ENCODE results near the gene CPEB4. TPM values are rescaled to one million over a fixed set of nuclear protein-coding genes. Genes with fewer than 3 reads are reported as not detected.
A peak's percentile ranks its signal among the peaks of the same experiment; 100 is the strongest.

Gene CPEB4
- total and polyA plus RNA-seq, 2 of the 4 experiments (the other 2 are of a cell fraction) = 7.8 to 22.6 TPM

- ChIA-PET POLR2A (ENCODE audit: unreplicated experiment) (interaction anchor here (0.7 kb wide), 1 partner anchor 17 kb away, joined by 3 read pairs; no protein-coding TSS in a partner anchor), CTCF (no interaction called here)
- Histone ChIP-seq H3K9me1 (ENCODE audit: insufficient read depth, low read length) (peaks cover 3% of the 10 kb centered on the region; the same call in 1 of the 2 replicates), H2BK120ac (ENCODE audit: low read depth, low read length) (no peak overlapping the region), H3K9me3 (ENCODE audit: control insufficient read depth, insufficient read depth, low read length) (no peaks in the 10 kb centered on the region), H3K4me3 (ENCODE audit: insufficient read depth, low read depth, low read length) (no peak overlapping the region), H3K4ac (ENCODE audit: low read depth, low read length) (no peak overlapping the region), H2BK5ac (ENCODE audit: low read depth, low read length, poor library complexity, severe bottlenecking) (no peak overlapping the region), H2AFZ (replicated peaks; ENCODE audit: low read length, poor library complexity) (no peak overlapping the region), H3K9ac (ENCODE audit: low read depth, low read length) (no peak overlapping the region), H3K4me1 (ENCODE audit: control insufficient read depth, insufficient read depth, low read length) (peaks cover 3% of the 10 kb centered on the region; the same call in 1 of the 2 replicates), H4K20me1 (ENCODE audit: insufficient read depth, low read length) (peaks cover 4% of the 10 kb centered on the region; the same call in 1 of the 2 replicates), H3K18ac (ENCODE audit: low read depth, low read length) (no peak overlapping the region), H2AK9ac (replicated peaks; ENCODE audit: low read depth, low read length, poor library complexity) (no peak overlapping the region), H2AK5ac (ENCODE audit: low read depth, low read length) (no peak overlapping the region), H3K56ac (ENCODE audit: extremely low read depth, insufficient read depth, low read length) (no peak overlapping the region), H4K8ac (ENCODE audit: low read depth in 2 of 2, low read length in 2 of 2) (no peak overlapping the region), H3K23ac (ENCODE audit: low read depth, low read length) (0 out of 2 replicates have a peak overlapping the region, but pooled peaks have one; percentile 59), H3K27me3 (ENCODE audit: control insufficient read depth, insufficient read depth, low read length) (no peaks in the 10 kb centered on the region), H4K91ac (ENCODE audit: insufficient read depth, low read depth, low read length) (no peak overlapping the region), H4K5ac (ENCODE audit: low read depth, low read length) (no peak overlapping the region), H2BK20ac (ENCODE audit: low read depth, low read length) (no peak overlapping the region), H2BK15ac (ENCODE audit: low read depth, low read length) (no peak overlapping the region), H3K27ac (ENCODE audit: insufficient read depth, low read length) (no peak overlapping the region), H3K79me1 (ENCODE audit: low read depth in 1 of 2, low read length in 2 of 2) (peaks cover 16 to 24% of the 10 kb centered on the region in 2 experiments), H3K14ac (replicated peaks; ENCODE audit: low read depth, low read length) (peak overlapping the region; percentile 58; the same call in 1 of the 2 replicates), H3K4me2 (ENCODE audit: low read depth, low read length) (no peak overlapping the region), H3K36me3 (ENCODE audit: control insufficient read depth, insufficient read depth, low read length) (peaks cover 5% of the 10 kb centered on the region)
- peak; percentile 28 for DNase-seq
- TF ChIP-seq FOS (IDR thresholded peaks at IDR 0.05; ENCODE audit: low read depth, low read length) (no peak), RCOR1 (IDR thresholded peaks at IDR 0.05; ENCODE audit: insufficient replicate concordance, low read length) (no peak), BHLHE40 (IDR thresholded peaks at IDR 0.05; ENCODE audit: low read depth, low read length) (no peak), CHD1 (IDR thresholded peaks at IDR 0.05; ENCODE audit: low read depth, low read length) (no peak), POLR2A (IDR thresholded peaks at IDR 0.05; ENCODE audit: low read depth, low read length) (no peak), RAD21 (IDR thresholded peaks at IDR 0.05; ENCODE audit: low read length) (no peak), USF2 (IDR thresholded peaks at IDR 0.05; ENCODE audit: low read depth, low read length) (no peak), CEBPB (IDR thresholded peaks at IDR 0.05; ENCODE audit: low read depth, low read length) (no peak), MXI1 (IDR thresholded peaks at IDR 0.05; ENCODE audit: borderline replicate concordance, low read depth, low read length) (no peak)
- no TSS peak for BruUV-seq (replicated peaks)
- in situ Hi-C loops (cut with MboI; ENCODE audit: low sequenced_read_pairs) (no loop called here), intact Hi-C loops (cut with micrococcal nuclease) (no loop called here), dilution Hi-C loops (cut with HindIII; ENCODE audit: low sequenced_read_pairs, unreplicated experiment) (no loop called here)
- no CpG with 5 or more reads among the region's 3 CpGs for WGBS, 2 experiments (ENCODE audit: extremely low coverage in 2 of 2, insufficient read length in 1 of 2)
- no peak for ATAC-seq (ENCODE audit: low read depth)
Observed at GRCh38 chr5:173907686-173908371, 19.7 kb downstream of the CPEB4 start.

All from IMR-90 (cell line).